ENCODE data around the gene KCNMB1. TPM values are rescaled to one million over a fixed set of nuclear protein-coding genes. Genes with fewer than 3 reads are reported as not detected.

The KCNMB1 gene
- total and polyA plus RNA-seq, 10 of the 15 experiments (the other 5 are each of a cell fraction or from before 2014, with no cell fraction given): 1.2 to 3.6 (median 2.6) TPM

DNA sequence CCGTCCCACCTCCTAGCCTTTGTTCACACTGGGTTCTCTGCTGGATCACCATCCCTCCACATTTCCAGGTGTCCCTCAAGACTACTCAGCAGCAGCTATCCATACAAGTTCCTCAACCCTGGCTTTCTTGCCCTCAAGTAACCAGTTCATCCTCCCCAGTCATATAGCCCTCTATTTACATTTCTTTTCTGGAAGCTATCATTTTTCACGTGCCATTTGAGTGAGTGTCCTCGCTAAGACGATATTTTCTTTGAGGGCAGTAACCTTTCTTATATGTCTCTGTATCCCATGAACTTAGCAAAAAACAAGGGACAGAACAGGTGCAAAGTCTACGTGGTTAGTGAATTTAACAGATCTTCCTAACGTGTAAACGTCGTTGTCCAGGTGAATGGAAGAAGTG is 29.6 kb upstream of the KCNMB1 start:
- no peak overlapping the region for H3K4me2 ChIP-seq (ENCODE audit: control insufficient read depth, insufficient read depth)
- WGBS (ENCODE audit: insufficient coverage, insufficient replicate concordance, low lambda C conversion rate, missing lambda C conversion rate): 60% methylated on average over 8 of the region's 8 CpGs
- ATAC-seq (no peak), DNase-seq (ENCODE audit: low read depth, low spot score) (no peak), FAIRE-seq (no peak)
- POLR2A ChIA-PET: no interaction called here
- RAD21 ChIA-PET (ENCODE audit: unreplicated experiment): interaction anchor here (0.7 to 5.4 kb wide), 7 partner anchors 8 to 195 kb away, joined by 3 to 32 read pairs (median 5); no protein-coding TSS in a partner anchor
- no TSS peak for BruUV-seq (replicated peaks)
- no peaks in the 10 kb centered on the region; a peak in 1 of 4 replicates for H3K27me3 ChIP-seq (replicated peaks in 1 of 2; ENCODE audit: control insufficient read depth in 2 of 2, insufficient read depth in 2 of 2, low read length in 1 of 2)
- H3K9me3 ChIP-seq (replicated peaks; ENCODE audit: control insufficient read depth, insufficient read depth, low read length): no peaks in the 10 kb centered on the region
- H2AFZ ChIP-seq (ENCODE audit: control insufficient read depth, low read depth, low read length): no peak overlapping the region
- intact Hi-C loops (cut with micrococcal nuclease; ENCODE audit: unreplicated experiment): no loop called here
- H4K20me1 ChIP-seq (ENCODE audit: control insufficient read depth, insufficient read depth): no peaks in the 10 kb centered on the region
- in situ Hi-C loops (cut with MboI): loop anchor here (5.0 kb wide), 1 partner anchor 191 kb away; no protein-coding TSS in a partner anchor
- no peaks in the 10 kb centered on the region for H3K79me2 ChIP-seq (ENCODE audit: control insufficient read depth, insufficient read depth, low read length)
- SMC1A ChIA-PET (ENCODE audit: uncharacterized antibody, unreplicated experiment): interaction anchor here (0.8 to 3.8 kb wide), 12 partner anchors 9 to 196 kb away, joined by 3 to 15 read pairs (median 3); no protein-coding TSS in a partner anchor
- TF ChIP-seq RUNX3 (IDR thresholded peaks at IDR 0.05; ENCODE audit: low read length) (no peak), MXI1 (IDR thresholded peaks at IDR 0.05; ENCODE audit: low read depth, low read length) (no peak), CBX3 (IDR thresholded peaks at IDR 0.05; ENCODE audit: borderline replicate concordance, low read depth) (no peak), POU2F2 (IDR thresholded peaks at IDR 0.05; ENCODE audit: borderline replicate concordance, low read depth, low read length) (no peak)
- no peaks in the 10 kb centered on the region for H3K36me3 ChIP-seq (ENCODE audit: control insufficient read depth in 2 of 2, insufficient read depth in 2 of 2, low read length in 1 of 2)
- no peak overlapping the region for H3K27ac ChIP-seq (ENCODE audit: control insufficient read depth, insufficient read depth)
- H3K9ac ChIP-seq (ENCODE audit: control insufficient read depth, insufficient read depth, low read length): no peak overlapping the region
- H3K4me1 ChIP-seq (ENCODE audit: control insufficient read depth, insufficient read depth, low read length): no peaks in the 10 kb centered on the region
- CTCF ChIA-PET: interaction anchor here (0.6 to 9.0 kb wide), 16 partner anchors 8 to 335 kb away, joined by 3 to 180 read pairs (median 4); no protein-coding TSS in a partner anchor
- no peak overlapping the region for H3K4me3 ChIP-seq

DNA sequence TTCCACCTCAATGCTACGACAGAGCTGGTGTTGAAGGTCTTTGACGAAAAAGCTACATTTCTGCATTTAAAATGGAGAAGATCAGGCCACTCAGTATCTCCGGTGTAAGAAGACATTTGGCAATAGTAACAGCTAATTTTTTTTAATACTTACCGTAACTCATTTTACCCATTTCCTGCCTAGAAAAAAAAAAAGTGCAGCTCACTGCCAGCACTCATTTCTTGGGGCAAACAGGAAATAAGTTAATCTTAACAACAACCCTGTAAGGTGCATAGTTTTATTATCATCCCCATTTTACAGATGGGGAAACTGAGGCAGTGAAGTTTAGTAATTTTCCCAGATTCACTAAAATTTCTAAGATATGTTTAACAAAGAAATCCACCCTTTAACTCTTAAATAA is 27.4 kb upstream of the KCNMB1 start:
- no peak overlapping the region for H3K4me3 ChIP-seq
- ChIA-PET CTCF (interaction anchor here (0.7 to 9.0 kb wide), 8 partner anchors 10 to 1103 kb away, joined by 3 to 180 read pairs (median 4); no protein-coding TSS in a partner anchor), RAD21 (ENCODE audit: unreplicated experiment) (interaction anchor here (1.2 to 1.6 kb wide), 3 partner anchors 32 to 108 kb away, joined by 3 read pairs; no protein-coding TSS in a partner anchor), SMC1A (ENCODE audit: uncharacterized antibody, unreplicated experiment) (interaction anchor here (1.2 to 3.8 kb wide), 5 partner anchors 9 to 191 kb away, joined by 4 to 15 read pairs (median 8); no protein-coding TSS in a partner anchor), POLR2A (no interaction called here)
- no peaks in the 10 kb centered on the region for H3K36me3 ChIP-seq (ENCODE audit: control insufficient read depth in 2 of 2, insufficient read depth in 2 of 2, low read length in 1 of 2)
- in situ Hi-C loops (cut with MboI): loop anchor here (5.0 kb wide), 1 partner anchor 189 kb away; no protein-coding TSS in a partner anchor
- H3K9ac ChIP-seq (ENCODE audit: control insufficient read depth, insufficient read depth, low read length): no peak overlapping the region
- intact Hi-C loops (cut with micrococcal nuclease; ENCODE audit: unreplicated experiment): no loop called here
- WGBS (ENCODE audit: insufficient coverage, insufficient replicate concordance, low lambda C conversion rate, missing lambda C conversion rate): 10% methylated on average over 4 of the region's 4 CpGs
- ATAC-seq (no peak), DNase-seq (ENCODE audit: low read depth, low spot score) (no peak), FAIRE-seq (no peak)
- no peak overlapping the region for H3K27ac ChIP-seq (ENCODE audit: control insufficient read depth, insufficient read depth)
- BruUV-seq (replicated peaks): no TSS peak
- no peak overlapping the region for H3K4me2 ChIP-seq (ENCODE audit: control insufficient read depth, insufficient read depth)
- TF ChIP-seq PAX5 (IDR thresholded peaks at IDR 0.05; ENCODE audit: borderline replicate concordance, low read depth, low read length) (no peak), POLR2AphosphoS2 (IDR thresholded peaks at IDR 0.05; ENCODE audit: low read depth, low read length) (no peak)
- no peaks in the 10 kb centered on the region for H3K9me3 ChIP-seq (replicated peaks; ENCODE audit: control insufficient read depth, insufficient read depth, low read length)
- no peaks in the 10 kb centered on the region for H3K27me3 ChIP-seq (replicated peaks in 1 of 2; ENCODE audit: control insufficient read depth in 2 of 2, insufficient read depth in 2 of 2, low read length in 1 of 2)
- no peaks in the 10 kb centered on the region for H3K79me2 ChIP-seq (ENCODE audit: control insufficient read depth, insufficient read depth, low read length)
- H3K4me1 ChIP-seq (ENCODE audit: control insufficient read depth, insufficient read depth, low read length): no peaks in the 10 kb centered on the region
- H2AFZ ChIP-seq (ENCODE audit: control insufficient read depth, low read depth, low read length): no peak overlapping the region
- H4K20me1 ChIP-seq (ENCODE audit: control insufficient read depth, insufficient read depth): no peaks in the 10 kb centered on the region
